Heart left ventricle (tissue), 16 donors: Measurements from ENCODE around the gene PIGV. TPM values are rescaled to one million over a fixed set of nuclear protein-coding genes. Genes with fewer than 3 reads are reported as not detected.

ENCODE experiments used
- ATAC-seq, 4 donors: fragments of 200-7000 bp; cut with Tn5 transposase; one replicate each; pipeline ENCODE4 v1.9.1; 2020 to 2022; ENCODE audit warnings: moderate library complexity in 4 of 4, mild to moderate bottlenecking in 3 of 4, moderate number of reproducible peaks in 1 of 4
- DNase-seq, 5 donors: peaks; one replicate each; pipeline ENCODE4 v3.0.0-alpha.2; 2020
- H3K27ac ChIP-seq, 12 donors: fragments of 200-600 bp; sonication (generic) in 4 of 12; one replicate each; pipeline versions ENCODE4 v1.5.0 to v1.8.0; 2016 to 2022; ENCODE audit warnings: mild to moderate bottlenecking in 2 of 12
- H3K27me3 ChIP-seq, 9 donors: fragments of 200-600 bp; sonication (generic) in 2 of 9; one replicate each; pipeline versions ENCODE4 v1.5.1 to v1.8.0; 2016 to 2022; ENCODE audit warnings: mild to moderate bottlenecking in 3 of 9
- H3K36me3 ChIP-seq, 9 donors: fragments of 200-600 bp; sonication (generic) in 2 of 9; one replicate each; pipeline versions ENCODE4 v1.5.0 to v1.8.0; 2018 to 2022; ENCODE audit warnings: mild to moderate bottlenecking in 2 of 9
- H3K4me1 ChIP-seq, 12 donors: fragments of 200-600 bp; sonication (generic) in 4 of 12; one replicate each; pipeline versions ENCODE4 v1.5.0 to v1.8.0; 2016 to 2022; ENCODE audit warnings: mild to moderate bottlenecking in 3 of 12
- H3K4me3 ChIP-seq, 12 donors: fragments of 200-600 bp; sonication (generic) in 4 of 12; one replicate each; pipeline versions ENCODE4 v1.5.0 to v1.8.0; 2017 to 2022; ENCODE audit warnings: mild to moderate bottlenecking in 9 of 12, moderate library complexity in 4 of 12
- H3K9me3 ChIP-seq, 12 donors: fragments of 200-600 bp; sonication (generic) in 4 of 12; one replicate each; pipeline versions ENCODE4 v1.5.0 to v1.8.0; 2016 to 2022; ENCODE audit warnings: mild to moderate bottlenecking in 1 of 12
- POLR2A ChIP-seq, 2 donors: fragments of 450-650 bp; IDR thresholded peaks; one replicate each; pipeline ENCODE4 v1.6.1; 2017; ENCODE audit warnings: antibody characterized with exemption in 2 of 2, mild to moderate bottlenecking in 2 of 2, moderate library complexity in 2 of 2
- WGBS, 4 donors: extraction: QIAGEN DNeasy Blood & Tissue Kit in 2 of 4; methylation state at CpG; one replicate each; pipeline versions ENCODE4 v1.1.5 to v1.1.7; 2013 to 2018; 5-methylcytosine and 5-hydroxymethylcytosine counted together
- intact Hi-C, 10 donors: fragments of 100-400 bp; cut with DNase I; formaldehyde crosslinking; loops; one replicate each; pipeline versions ENCODE4 v1.11.1 to v1.14.2; 2022
- long read RNA-seq, 3 donors: library from polyadenylated mRNA; unstranded; transcript quantifications; one replicate each; pipeline ENCODE4 v2.0.0, GENCODE V29; 2020 to 2021
- polyA plus RNA-seq, 2 donors: library from polyadenylated mRNA; stranded (reverse); fragments of 200-250 nt; gene quantifications; one replicate each; pipeline ENCODE4 v1.2.3, GENCODE V29; 2013
- total RNA-seq, 9 donors: library from RNA; depleted of rRNA in 2 of 9; stranded (reverse); fragments of >200 nt in 2 of 9; fragmentation: NEBNext Ultra II Directional in 3 of 9; extraction: Animal tissue kit (Norgen Biotek cat#: 25700) in 3 of 9; gene quantifications; one replicate each; pipeline versions ENCODE4 v1.1.0 to v1.2.4, GENCODE V29; 2016 to 2023
- TF ChIP-seq, protein P1 (sequence below), 12 donors: fragments of 200-600 bp; sonication (generic) in 4 of 12; IDR thresholded peaks; one replicate each; pipeline versions ENCODE4 v1.5.0 to v1.8.0; 2018 to 2022; ENCODE audit warnings: antibody characterized with exemption in 12 of 12, mild to moderate bottlenecking in 5 of 12
- donor health status: ischemic (EF 13 %, LVEDD 7.1; RV severe dilation, severe dysfunction).
- donor health status: healthy with polysubstance abuse.
- donor health status: DM: no; HTN: yes; CAD: no.
- donor health status: DM: no; HTN: no; CAD: no.
- donor health status: ischemic (EF 25% LVEDD 6.9; RV normal size, moderate dysfunction).
- donor health status: ischemic (EF 25% LVEDD 5.7; RV mildly dilated, moderate dysfunction).
- donor health status: healthy.
- donor health status: DM: yes; HTN: yes; CAD: no.
- donor health status: ischemic (EF 35%, LVEDD 5.7; RV mildly dilated, moderate dysfunction).
- donor health status: nonischemic (EF 11% LVEDD 7.7; RV severe dilation, severe dysfunction).
- donor health status: DM: yes; HTN: yes; CAD: no.
- donor health status: PGD.
- donor health status: ischemic (EF 29% LVEDD 5.4; RV normal size, mild dysfunction).
- donor health status: nonischemic (EF 23%, LVEDD 6.1; RV moderate dilation, normal function).

PIGV gene
- total RNA-seq (1 to 10 TPM; 4.3 to 8.8 (median 5.6) TPM), polyA plus RNA-seq (1 to 10 TPM; 2.7 to 4.4 TPM)
- long read RNA-seq, donor 1, partial matches to known transcripts: 1 of 14 reads
- long read RNA-seq, donor 1, other reads (novel, unspliced or antisense): 9 of 14 reads
- long read RNA-seq, donor 2, transcript PIGV-201 (4 exons, 2,367 nt): major isoform, 10 of 38 reads
- long read RNA-seq, donor 2, partial matches to known transcripts: 4 of 38 reads
- long read RNA-seq, donor 2, other reads (novel, unspliced or antisense): 22 of 38 reads
- long read RNA-seq, donor 3, partial matches to known transcripts: 2 of 13 reads
- long read RNA-seq, donor 3, other reads (novel, unspliced or antisense): 8 of 13 reads

DNA sequence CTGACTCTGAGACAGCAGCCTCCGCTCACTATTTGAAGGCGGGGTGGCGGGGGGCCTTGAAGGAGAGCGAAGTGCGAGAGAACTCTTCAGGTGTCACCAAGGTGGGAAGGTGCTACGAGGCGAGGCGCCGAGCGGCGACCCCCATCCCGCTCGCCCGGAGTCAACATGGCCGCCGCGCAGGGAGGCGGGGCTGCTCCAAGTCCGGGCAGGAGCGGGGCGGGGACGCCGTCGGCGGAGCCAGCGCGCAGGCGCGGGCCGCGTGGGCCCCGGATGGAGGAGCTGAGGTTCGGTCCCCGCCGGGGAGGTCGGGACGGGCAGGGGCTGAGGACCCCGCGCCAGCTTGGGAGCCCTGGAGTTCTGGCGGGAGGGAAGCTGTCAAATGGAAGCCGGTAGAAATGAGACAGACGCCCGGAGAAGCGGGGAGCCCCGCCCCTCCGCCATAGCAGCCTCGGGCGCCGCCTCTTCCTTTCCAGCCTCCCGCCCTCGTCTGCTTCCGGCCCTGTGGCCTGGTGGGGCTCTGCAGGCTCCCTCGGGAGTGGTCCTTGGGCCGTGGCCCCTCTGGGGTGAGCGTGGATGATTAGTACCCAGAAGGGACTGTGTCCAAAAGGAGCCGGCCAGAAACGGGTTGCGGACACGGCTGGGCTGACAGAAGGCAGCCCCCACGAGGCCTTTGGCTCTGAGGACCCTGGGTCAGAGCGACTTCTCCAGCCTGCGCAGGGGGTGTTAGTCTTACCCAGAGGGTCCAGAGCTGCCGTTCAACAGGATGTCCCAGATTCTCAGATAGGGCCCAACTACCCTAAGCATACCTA is at the start of gene PIGV:
TSS of gene PIGV (plus strand) at position 245 of the 809 bp plus-strand sequence. CDS start 2,866 bp downstream, outside the sequence.
- ATAC-seq: peak; percentile 75 to 89 (median 87)
- intact Hi-C loops: loop anchor here (1.0 to 5.0 kb wide), 13 partner anchors 36 to 287 kb away; partner anchors contain the start of gene ARID1A (in 1 of the 10)
- H3K4me1 ChIP-seq: peaks cover 12 to 81% (median 73%) of the 10 kb centered on the region in 12 donors

DNA sequence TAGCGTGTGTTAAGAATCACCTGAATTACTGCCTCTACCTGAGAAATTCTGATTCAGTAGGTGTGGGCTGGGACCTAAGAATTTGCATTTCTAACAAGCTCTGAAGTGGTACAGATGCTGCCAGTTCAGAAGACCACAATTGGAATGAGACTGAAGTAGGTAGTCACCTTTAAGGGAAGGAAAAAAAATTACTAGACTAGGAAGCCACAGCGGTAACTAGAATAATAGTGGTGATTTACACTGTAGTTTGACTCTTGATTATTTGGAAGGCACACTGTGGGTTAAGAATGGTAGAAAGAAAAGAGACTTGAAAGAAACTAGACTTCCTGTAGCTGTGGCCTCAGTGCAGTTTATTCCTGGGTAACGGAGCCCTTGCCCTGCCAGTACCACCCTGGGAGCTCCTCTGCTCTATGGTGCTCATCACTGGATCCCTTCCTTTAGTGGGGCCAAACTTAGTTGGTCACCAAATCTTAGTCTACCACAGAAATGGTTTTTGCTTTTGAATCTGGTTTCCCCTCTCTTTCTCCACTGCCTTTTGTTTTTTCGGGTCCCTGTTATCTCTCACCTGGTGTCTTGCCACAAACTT is 48.3 kb upstream of the PIGV start:
- Histone ChIP-seq H3K9me3 (no peaks in the 10 kb centered on the region), H3K4me3 (no peak overlapping the region), H3K27me3 (no peaks in the 10 kb centered on the region), H3K27ac (peak overlapping the region in 2 of 12 donors; percentile 3 to 54), H3K36me3 (peaks cover 0 to 89% (median 86%) of the 10 kb centered on the region in 9 donors), H3K4me1 (peaks cover 8 to 58% (median 35%) of the 10 kb centered on the region in 12 donors)
- no peak for TF ChIP-seq POLR2A (IDR thresholded peaks at IDR 0.05)
- TF ChIP-seq, protein P1, sequence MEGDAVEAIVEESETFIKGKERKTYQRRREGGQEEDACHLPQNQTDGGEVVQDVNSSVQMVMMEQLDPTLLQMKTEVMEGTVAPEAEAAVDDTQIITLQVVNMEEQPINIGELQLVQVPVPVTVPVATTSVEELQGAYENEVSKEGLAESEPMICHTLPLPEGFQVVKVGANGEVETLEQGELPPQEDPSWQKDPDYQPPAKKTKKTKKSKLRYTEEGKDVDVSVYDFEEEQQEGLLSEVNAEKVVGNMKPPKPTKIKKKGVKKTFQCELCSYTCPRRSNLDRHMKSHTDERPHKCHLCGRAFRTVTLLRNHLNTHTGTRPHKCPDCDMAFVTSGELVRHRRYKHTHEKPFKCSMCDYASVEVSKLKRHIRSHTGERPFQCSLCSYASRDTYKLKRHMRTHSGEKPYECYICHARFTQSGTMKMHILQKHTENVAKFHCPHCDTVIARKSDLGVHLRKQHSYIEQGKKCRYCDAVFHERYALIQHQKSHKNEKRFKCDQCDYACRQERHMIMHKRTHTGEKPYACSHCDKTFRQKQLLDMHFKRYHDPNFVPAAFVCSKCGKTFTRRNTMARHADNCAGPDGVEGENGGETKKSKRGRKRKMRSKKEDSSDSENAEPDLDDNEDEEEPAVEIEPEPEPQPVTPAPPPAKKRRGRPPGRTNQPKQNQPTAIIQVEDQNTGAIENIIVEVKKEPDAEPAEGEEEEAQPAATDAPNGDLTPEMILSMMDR (IDR thresholded peaks at IDR 0.05): no peak
- ATAC-seq (no peak), DNase-seq (no peak)
- intact Hi-C loops: loop anchor here in 1 of 10 donors (5.0 kb wide), 1 partner anchor 37 kb away; no protein-coding TSS in a partner anchor
- 73 to 84% (median 78%) methylated on average over 4 of the region's 4 CpGs for WGBS, 4 donors

More for the DNA sequence above, at the start of gene PIGV:
- Histone ChIP-seq H3K4me3 (peak within 1 kb of the TSS; percentile 61 to 89 (median 75)), H3K27me3 (no peaks in the 10 kb centered on the region), H3K36me3 (peaks cover 0 to 8% (median 2%) of the 10 kb centered on the region in 9 donors), H3K27ac (peak within 1 kb of the TSS; percentile 96 to 100 (median 99)), H3K9me3 (no peaks in the 10 kb centered on the region)
- DNase-seq: peak; percentile 90 to 95 (median 90)
- WGBS, 4 donors: 0 to 1% (median 0%) methylated on average over 4 to 63 of the region's 63 CpGs
- TF ChIP-seq, protein P1 (IDR thresholded peaks at IDR 0.05): peak in 3 of 12 donors; percentile 6 to 32 (median 19)
- peak in 1 of 2 donors; percentile 66 for TF ChIP-seq POLR2A (IDR thresholded peaks at IDR 0.05)

DNA sequence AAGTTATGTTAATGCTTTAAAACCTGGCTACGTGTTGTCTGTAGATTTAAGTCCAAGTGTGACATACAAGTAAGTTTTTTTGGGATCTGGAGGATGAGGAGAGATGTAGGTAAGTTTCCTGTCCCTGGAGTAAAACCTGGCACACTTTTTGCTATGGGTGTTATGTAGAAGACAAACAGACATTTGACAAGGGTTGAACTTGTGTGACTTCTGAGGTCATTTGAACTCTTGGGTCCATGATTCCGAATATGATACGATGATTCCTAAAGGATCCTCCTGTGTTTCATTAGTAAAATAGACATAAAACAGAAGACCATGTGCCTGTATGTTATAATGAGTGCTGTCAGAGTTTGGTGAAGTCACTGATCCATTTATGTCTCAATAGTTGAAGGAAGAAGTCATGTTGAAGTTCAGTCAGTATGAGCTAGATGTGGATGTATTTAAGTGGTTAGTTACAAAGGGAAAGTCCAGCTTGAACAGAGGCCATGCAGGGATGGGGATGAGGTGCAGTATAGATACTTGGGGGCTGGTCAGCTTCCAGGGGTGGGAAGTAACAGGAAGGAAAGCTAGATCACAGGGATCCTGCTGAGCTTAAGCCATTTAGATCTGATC is 47.6 kb upstream of the PIGV start:
- Histone ChIP-seq H3K27ac (peak overlapping the region in 2 of 12 donors; percentile 3 to 55), H3K36me3 (peaks cover 0 to 87% (median 79%) of the 10 kb centered on the region in 9 donors), H3K9me3 (no peaks in the 10 kb centered on the region), H3K27me3 (no peaks in the 10 kb centered on the region), H3K4me3 (no peak overlapping the region), H3K4me1 (peaks cover 8 to 62% (median 40%) of the 10 kb centered on the region in 12 donors)
- intact Hi-C loops: loop anchor here in 5 of 10 donors (5.0 kb wide), 2 partner anchors 42 to 43 kb away; partner anchors contain the start of gene ARID1A (in 4 of the 5)
- DNase-seq (no peak), ATAC-seq (no peak)
- WGBS, 4 donors: 52 to 65% (median 58%) methylated on average over 3 of the region's 3 CpGs
- TF ChIP-seq, protein P1 (IDR thresholded peaks at IDR 0.05): no peak
- TF ChIP-seq POLR2A (IDR thresholded peaks at IDR 0.05): no peak
